ENCODE measurements around the gene ANKRD23. TPM values are rescaled to one million over a fixed set of nuclear protein-coding genes. Genes with fewer than 3 reads are reported as not detected.

The ANKRD23 gene
- total and polyA plus RNA-seq, 2 of the 13 experiments (the other 11 are each of a cell fraction or from before 2014, with no cell fraction given), result 1.5 to 1.6 TPM

GRCh38 chr2:96868555-96869280, 24.9 kb upstream of the ANKRD23 start (continued):
- TF ChIP-seq KIAA2018 (CRISPR knock-in tag; IDR thresholded peaks at IDR 0.05; ENCODE audit: borderline replicate concordance) (no peak), PITX1 (CRISPR knock-in tag; IDR thresholded peaks at IDR 0.05) (no peak; the same call in 1 of the 2 replicates), ZNF557 (CRISPR knock-in tag; IDR thresholded peaks at IDR 0.05) (peak; percentile 79; the same call in 1 of the 2 replicates), ATF7-NPFF (CRISPR knock-in tag; IDR thresholded peaks at IDR 0.05; ENCODE audit: low read depth) (peak; percentile 81), CREB3 (CRISPR knock-in tag; IDR thresholded peaks at IDR 0.05) (no peak), HOXD1 (CRISPR knock-in tag; IDR thresholded peaks at IDR 0.05) (peak; percentile 75), FIP1L1 (IDR thresholded peaks at IDR 0.05; ENCODE audit: borderline replicate concordance, insufficient read depth, low read depth, low read length) (0 out of 2 replicates have a peak, but pooled peaks have one; percentile 37), SRSF1 (optimal IDR thresholded peaks at IDR 0.05; ENCODE audit: low read depth, low read length) (peak; percentile 27), ZNF331 (CRISPR knock-in tag; IDR thresholded peaks at IDR 0.05) (no peak), CC2D1A (CRISPR knock-in tag; IDR thresholded peaks at IDR 0.05) (no peak), ZBTB38 (CRISPR knock-in tag; IDR thresholded peaks at IDR 0.05) (0 out of 2 replicates have a peak, but pooled peaks have one; percentile 51), ZFP1 (CRISPR knock-in tag; IDR thresholded peaks at IDR 0.05) (no peak), MNT (IDR thresholded peaks at IDR 0.05) (no peak), SAFB2 (CRISPR knock-in tag; IDR thresholded peaks at IDR 0.05; ENCODE audit: borderline replicate concordance, low read depth) (peak; percentile 33; the same call in 1 of the 2 replicates), ZNF740 (CRISPR knock-in tag; IDR thresholded peaks at IDR 0.05) (peak; percentile 45), TEAD3 (CRISPR knock-in tag; optimal IDR thresholded peaks at IDR 0.05; ENCODE audit: borderline replicate concordance) (peak; percentile 43), ZNF274 (CRISPR knock-in tag; IDR thresholded peaks at IDR 0.05) (peak; percentile 59; the same call in 1 of the 2 replicates), SOX6 (IDR thresholded peaks at IDR 0.05) (no peak), SOX6 (CRISPR knock-in tag; IDR thresholded peaks at IDR 0.05) (no peak; the same call in 1 of the 2 replicates)

All from HepG2 (cell line).